ENCODE data around the gene APLN. TPM values are rescaled to one million over a fixed set of nuclear protein-coding genes. Genes with fewer than 3 reads are reported as not detected.

APLN gene
- polyA plus RNA-seq, 1 donor (not counting 4 experiments of a cell fraction or from before 2014, with no cell fraction given): 1.8 TPM

GRCh38 chrX:129686422-129686948 lies 31.7 kb upstream of the APLN start:
- no peaks in the 10 kb centered on the region for H3K36me3 ChIP-seq (ENCODE audit: control insufficient read depth in 2 of 2, extremely low read depth in 1 of 2, insufficient read depth in 2 of 2, low read length in 2 of 2)
- no peaks in the 10 kb centered on the region for H3K4me1 ChIP-seq (ENCODE audit: control insufficient read depth, extremely low read depth, insufficient read depth, low read length)
- H3K4me3 ChIP-seq (ENCODE audit: control insufficient read depth in 2 of 3, extremely low read depth in 1 of 3, insufficient read depth in 2 of 3, low read depth in 1 of 3, low read length in 3 of 3): no peak overlapping the region
- dilution Hi-C loops (cut with MboI; ENCODE audit: extremely low pct_ligation_motif_present, low sequenced_read_pairs): no loop called here
- no peak overlapping the region for H3K4me2 ChIP-seq (ENCODE audit: control insufficient read depth, extremely low read depth, insufficient read depth, low read depth, low read length)
- no peaks in the 10 kb centered on the region for H3K9me3 ChIP-seq (ENCODE audit: control insufficient read depth, low read depth, low read length)
- H2AFZ ChIP-seq (ENCODE audit: control insufficient read depth, low read length): no peak overlapping the region
- H3K9ac ChIP-seq (ENCODE audit: control insufficient read depth, extremely low read depth, insufficient read depth, low read length): no peak overlapping the region
- no peak overlapping the region for H3K27ac ChIP-seq (ENCODE audit: control insufficient read depth, insufficient read depth, low read length)
- DNase-seq (ENCODE audit: low read depth, low spot score): no peak
- no peaks in the 10 kb centered on the region for H3K27me3 ChIP-seq (ENCODE audit: control insufficient read depth, extremely low read depth, insufficient read depth, low read length)
- H3K9me1 ChIP-seq (ENCODE audit: control insufficient read depth, extremely low read depth, insufficient read depth, low read length): no peaks in the 10 kb centered on the region
- H4K20me1 ChIP-seq (ENCODE audit: control insufficient read depth, extremely low read depth, insufficient read depth, low read length): no peaks in the 10 kb centered on the region
- TF ChIP-seq EZH2 (IDR thresholded peaks at IDR 0.05; ENCODE audit: low read length): no peak
- TF ChIP-seq, protein P1, sequence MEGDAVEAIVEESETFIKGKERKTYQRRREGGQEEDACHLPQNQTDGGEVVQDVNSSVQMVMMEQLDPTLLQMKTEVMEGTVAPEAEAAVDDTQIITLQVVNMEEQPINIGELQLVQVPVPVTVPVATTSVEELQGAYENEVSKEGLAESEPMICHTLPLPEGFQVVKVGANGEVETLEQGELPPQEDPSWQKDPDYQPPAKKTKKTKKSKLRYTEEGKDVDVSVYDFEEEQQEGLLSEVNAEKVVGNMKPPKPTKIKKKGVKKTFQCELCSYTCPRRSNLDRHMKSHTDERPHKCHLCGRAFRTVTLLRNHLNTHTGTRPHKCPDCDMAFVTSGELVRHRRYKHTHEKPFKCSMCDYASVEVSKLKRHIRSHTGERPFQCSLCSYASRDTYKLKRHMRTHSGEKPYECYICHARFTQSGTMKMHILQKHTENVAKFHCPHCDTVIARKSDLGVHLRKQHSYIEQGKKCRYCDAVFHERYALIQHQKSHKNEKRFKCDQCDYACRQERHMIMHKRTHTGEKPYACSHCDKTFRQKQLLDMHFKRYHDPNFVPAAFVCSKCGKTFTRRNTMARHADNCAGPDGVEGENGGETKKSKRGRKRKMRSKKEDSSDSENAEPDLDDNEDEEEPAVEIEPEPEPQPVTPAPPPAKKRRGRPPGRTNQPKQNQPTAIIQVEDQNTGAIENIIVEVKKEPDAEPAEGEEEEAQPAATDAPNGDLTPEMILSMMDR (optimal IDR thresholded peaks at IDR 0.05 in 1 of 3, IDR thresholded peaks at IDR 0.05 in 1 of 3, conservative IDR thresholded peaks at IDR 0.05 in 1 of 3; ENCODE audit: extremely low read depth in 1 of 3, insufficient read depth in 2 of 3, low read length in 3 of 3): no peak
- FAIRE-seq: no peak
- no peaks in the 10 kb centered on the region for H3K79me2 ChIP-seq (ENCODE audit: control insufficient read depth, insufficient read depth, low read length)

DNA sequence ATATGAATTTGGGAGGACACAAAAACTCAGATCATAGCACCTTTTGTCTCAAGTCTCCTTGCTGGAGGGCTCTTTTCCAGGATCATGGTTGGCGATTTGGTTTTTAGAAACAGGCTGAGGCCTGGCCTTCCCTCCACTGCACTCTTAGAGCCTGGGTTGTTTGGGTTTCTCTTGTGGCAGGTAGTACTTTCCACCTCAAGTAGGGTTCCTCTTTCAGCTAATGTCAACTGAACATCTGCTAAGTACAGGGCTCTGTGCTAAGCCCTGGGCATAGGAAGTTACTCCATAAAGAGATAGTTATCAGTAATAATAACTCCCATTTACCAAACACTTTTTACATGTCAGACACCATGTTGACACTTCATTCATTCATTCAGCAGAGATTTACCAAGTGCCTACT lies 28.2 kb upstream of the APLN start:
- no peak for DNase-seq (ENCODE audit: low read depth, low spot score)

More for the DNA sequence above, 28.2 kb upstream of the APLN start:
- H3K27me3 ChIP-seq (ENCODE audit: control insufficient read depth, extremely low read depth, insufficient read depth, low read length): no peaks in the 10 kb centered on the region
- no peak overlapping the region for H3K4me3 ChIP-seq (ENCODE audit: control insufficient read depth in 2 of 3, extremely low read depth in 1 of 3, insufficient read depth in 2 of 3, low read depth in 1 of 3, low read length in 3 of 3)
- peaks cover 20% of the 10 kb centered on the region for H3K4me1 ChIP-seq (ENCODE audit: control insufficient read depth, extremely low read depth, insufficient read depth, low read length)
- no peak overlapping the region for H3K4me2 ChIP-seq (ENCODE audit: control insufficient read depth, extremely low read depth, insufficient read depth, low read depth, low read length)
- H3K9me1 ChIP-seq (ENCODE audit: control insufficient read depth, extremely low read depth, insufficient read depth, low read length): no peaks in the 10 kb centered on the region
- TF ChIP-seq, protein P1 (optimal IDR thresholded peaks at IDR 0.05 in 1 of 3, IDR thresholded peaks at IDR 0.05 in 1 of 3, conservative IDR thresholded peaks at IDR 0.05 in 1 of 3; ENCODE audit: extremely low read depth in 1 of 3, insufficient read depth in 2 of 3, low read length in 3 of 3): no peak
- TF ChIP-seq EZH2 (IDR thresholded peaks at IDR 0.05; ENCODE audit: low read length): no peak
- H3K9me3 ChIP-seq (ENCODE audit: control insufficient read depth, low read depth, low read length): no peaks in the 10 kb centered on the region
- no peak overlapping the region for H2AFZ ChIP-seq (ENCODE audit: control insufficient read depth, low read length)
- no peaks in the 10 kb centered on the region for H4K20me1 ChIP-seq (ENCODE audit: control insufficient read depth, extremely low read depth, insufficient read depth, low read length)
- no peaks in the 10 kb centered on the region for H3K79me2 ChIP-seq (ENCODE audit: control insufficient read depth, insufficient read depth, low read length)
- no peak overlapping the region for H3K27ac ChIP-seq (ENCODE audit: control insufficient read depth, insufficient read depth, low read length)
- no peak for FAIRE-seq
- H3K36me3 ChIP-seq (ENCODE audit: control insufficient read depth in 2 of 2, extremely low read depth in 1 of 2, insufficient read depth in 2 of 2, low read length in 2 of 2): no peaks in the 10 kb centered on the region
- H3K9ac ChIP-seq (ENCODE audit: control insufficient read depth, extremely low read depth, insufficient read depth, low read length): no peak overlapping the region
- dilution Hi-C loops (cut with MboI; ENCODE audit: extremely low pct_ligation_motif_present, low sequenced_read_pairs): no loop called here

Data from keratinocyte (primary cell).